HUES64 (cell line): ENCODE results near the gene STARD13.

ENCODE experiments used
- H3K27ac ChIP-seq: 2 replicates; pipeline ENCODE4 v1.7.0; 2013; ENCODE audit warnings: low read depth, low read length, inconsistent platforms
- H3K27me3 ChIP-seq: 2 replicates; pipeline ENCODE4 v1.6.1; 2013; ENCODE audit warnings: mild to moderate bottlenecking, low read length; ENCODE audit not compliant: insufficient read depth
- H3K36me3 ChIP-seq: 2 replicates; pipeline ENCODE4 v1.6.1; 2013; ENCODE audit warnings: mild to moderate bottlenecking, low read length; ENCODE audit not compliant: insufficient read depth
- H3K4me1 ChIP-seq: 2 replicates; pipeline ENCODE4 v1.6.1; 2013; ENCODE audit warnings: mild to moderate bottlenecking, low read length, moderate library complexity; ENCODE audit not compliant: insufficient read depth
- H3K4me3 ChIP-seq: 2 replicates; pipeline ENCODE4 v1.5.1; 2013; ENCODE audit warnings: mild to moderate bottlenecking, low read length, moderate library complexity
- H3K9ac ChIP-seq: 2 replicates; pipeline ENCODE4 v1.6.1; 2013; ENCODE audit warnings: mild to moderate bottlenecking, low read depth, low read length
- H3K9me3 ChIP-seq: 2 replicates; pipeline ENCODE4 v1.6.1; 2013; ENCODE audit warnings: low read depth, low read length; ENCODE audit not compliant: insufficient read depth
- WGBS: fragments of 150-250, 120-280 bp; methylation state at CpG from one replicate; pipeline ENCODE4 v1.1.7; 2013; ENCODE audit warnings: missing lambda C conversion rate; 5-methylcytosine and 5-hydroxymethylcytosine counted together

The STARD13 gene

DNA sequence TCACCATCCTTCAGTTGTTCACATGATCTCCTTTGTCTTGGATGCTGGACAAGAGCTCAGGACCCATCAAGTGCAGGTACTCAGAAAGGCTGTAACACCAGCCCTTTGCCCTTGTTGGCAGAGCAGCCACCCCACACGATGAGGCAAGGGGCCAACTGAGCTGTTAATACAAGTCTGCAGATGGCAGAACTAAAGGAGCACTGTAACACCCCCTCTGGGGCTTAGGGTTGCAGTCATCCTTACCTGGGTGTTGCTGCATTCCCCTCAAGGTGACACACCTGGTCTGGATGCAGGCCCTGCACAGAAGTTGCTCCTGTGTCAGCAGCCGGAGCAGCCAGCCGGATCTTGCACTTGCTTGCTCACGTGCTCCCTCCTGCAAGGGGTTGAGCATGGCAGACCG lies 52.0 kb downstream of the STARD13 start:
- Histone ChIP-seq H3K4me1 (peaks cover 15% of the 10 kb centered on the region), H3K4me3 (no peak overlapping the region), H3K36me3 (no peaks in the 10 kb centered on the region), H3K9ac (no peak overlapping the region), H3K9me3 (no peaks in the 10 kb centered on the region), H3K27ac (no peak overlapping the region), H3K27me3 (no peaks in the 10 kb centered on the region)
- 95% methylated on average over 5 of the region's 5 CpGs for WGBS

DNA sequence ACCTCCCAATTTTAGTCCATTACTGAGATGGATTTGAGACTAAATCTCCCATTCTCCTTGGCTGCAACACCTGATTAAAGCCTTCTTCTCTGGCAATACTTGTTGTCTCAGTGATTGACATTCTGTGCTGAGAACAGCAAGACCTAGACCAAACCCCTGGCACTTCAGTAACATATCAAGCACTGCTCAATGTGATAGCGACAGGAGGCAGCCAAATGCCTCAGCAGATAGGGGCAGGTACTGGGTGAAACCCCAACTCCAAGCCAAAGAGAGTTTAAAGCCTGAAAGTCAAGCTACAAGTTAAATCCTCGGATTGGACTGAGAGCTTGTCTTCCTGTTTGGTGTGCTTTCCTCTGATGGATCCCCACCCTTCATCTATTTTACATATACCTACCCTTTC lies 52.7 kb downstream of the STARD13 start:
- no peaks in the 10 kb centered on the region for H3K36me3 ChIP-seq
- H3K9ac ChIP-seq, result no peak overlapping the region
- no peaks in the 10 kb centered on the region for H3K27me3 ChIP-seq
- no peak overlapping the region for H3K4me3 ChIP-seq
- H3K27ac ChIP-seq, result no peak overlapping the region
- 97% methylated on average over 2 of the region's 2 CpGs for WGBS
- H3K9me3 ChIP-seq, result no peaks in the 10 kb centered on the region
- H3K4me1 ChIP-seq, result peaks cover 20% of the 10 kb centered on the region

DNA sequence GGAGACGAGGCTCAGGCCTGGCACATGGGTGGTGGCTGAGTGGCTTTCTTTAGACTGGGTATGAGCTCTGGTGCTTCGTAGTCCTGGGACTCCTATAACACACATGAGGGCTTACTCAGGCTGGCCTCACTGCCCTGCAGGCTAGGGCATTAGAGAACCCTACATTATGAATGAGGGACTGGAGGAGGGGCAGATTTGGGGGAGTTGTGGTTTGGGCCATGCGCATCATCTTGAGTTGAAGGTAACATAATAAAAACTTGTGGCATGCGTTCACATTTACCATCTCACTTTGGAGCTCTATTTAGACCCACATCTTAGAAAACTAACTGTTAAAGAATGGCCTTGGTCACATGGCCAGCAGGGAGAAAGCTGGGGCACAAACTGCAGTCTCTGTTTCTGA lies 54.2 kb downstream of the STARD13 start:
- Histone ChIP-seq H3K36me3 (no peaks in the 10 kb centered on the region), H3K4me1 (peaks cover 30% of the 10 kb centered on the region), H3K27ac (no peak overlapping the region), H3K27me3 (no peaks in the 10 kb centered on the region), H3K4me3 (no peak overlapping the region), H3K9ac (no peak overlapping the region), H3K9me3 (no peaks in the 10 kb centered on the region)
- 95% methylated on average over 4 of the region's 4 CpGs for WGBS

DNA sequence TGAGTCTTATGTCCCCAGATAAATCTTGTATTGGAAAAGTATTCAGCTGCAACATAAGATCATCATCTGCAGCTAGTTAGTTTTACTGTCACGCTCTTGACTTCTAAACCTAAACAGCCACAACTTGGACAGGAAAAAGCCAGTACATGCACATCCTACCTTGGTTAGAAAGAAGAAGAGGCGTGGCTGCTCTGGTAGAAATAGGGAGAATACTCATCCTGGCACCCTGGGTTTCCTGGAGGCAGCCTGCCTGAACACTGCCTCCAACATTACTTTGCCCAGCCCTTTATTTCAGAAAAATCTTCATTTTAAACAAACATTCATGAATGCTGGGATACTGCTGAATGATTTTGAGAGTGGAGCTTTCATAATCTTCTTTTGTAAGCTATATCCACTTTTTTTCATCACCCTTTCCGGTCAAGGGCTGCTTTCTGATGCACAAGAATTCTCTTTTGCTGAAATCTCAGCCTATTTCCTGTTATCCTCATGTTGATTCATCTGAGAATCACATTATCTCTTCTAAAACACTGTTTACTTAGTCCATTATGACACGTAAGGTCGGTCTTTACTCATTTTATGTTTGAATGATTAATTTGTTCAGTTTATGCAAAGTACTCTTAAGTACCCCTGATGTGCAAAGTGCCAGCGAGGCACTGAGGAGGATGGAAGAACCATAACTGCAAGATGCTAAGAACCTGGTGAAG lies 55.2 kb downstream of the STARD13 start:
- H3K4me1 ChIP-seq, result peaks cover 30% of the 10 kb centered on the region
- H3K27me3 ChIP-seq, result no peaks in the 10 kb centered on the region
- WGBS, result 98% methylated on average over 5 of the region's 6 CpGs
- no peaks in the 10 kb centered on the region for H3K36me3 ChIP-seq
- H3K4me3 ChIP-seq, result no peak overlapping the region
- H3K9me3 ChIP-seq, result no peaks in the 10 kb centered on the region
- no peak overlapping the region for H3K27ac ChIP-seq
- no peak overlapping the region for H3K9ac ChIP-seq

DNA sequence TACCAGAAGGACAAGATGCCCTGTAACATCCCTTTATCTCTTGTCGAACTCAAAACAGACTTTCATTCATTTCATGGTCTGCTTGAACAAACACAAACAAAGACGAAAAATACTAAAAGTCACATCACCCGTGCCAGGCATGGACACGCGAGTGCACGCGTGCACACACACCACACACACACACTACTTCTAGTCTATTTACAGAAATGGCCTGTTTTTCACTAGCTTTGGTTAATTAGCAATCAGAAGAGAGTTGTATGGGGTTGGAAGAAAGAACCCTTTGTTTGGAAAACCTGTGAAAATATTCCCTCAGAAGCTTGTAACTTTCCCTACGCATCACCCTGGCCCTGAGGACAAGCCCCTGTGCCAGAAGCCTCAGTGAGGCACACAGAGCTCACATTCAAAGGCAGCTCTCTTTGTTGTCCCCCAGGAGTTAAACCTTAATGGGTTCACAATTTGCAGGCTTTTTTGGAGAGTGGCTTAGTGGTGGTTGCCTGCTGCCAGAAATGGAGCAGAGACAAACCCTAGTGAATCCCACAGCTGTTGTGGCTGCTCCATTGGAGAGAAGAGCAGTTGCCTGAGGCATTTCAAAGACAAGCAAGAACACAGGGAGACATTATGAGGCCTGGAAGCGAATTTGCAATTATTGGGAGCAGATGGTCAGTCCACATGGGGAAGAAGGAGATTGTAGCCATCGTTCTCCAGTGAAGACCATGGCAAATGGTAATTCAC lies 55.9 kb downstream of the STARD13 start:
- Histone ChIP-seq H3K4me3 (no peak overlapping the region), H3K4me1 (peaks cover 30% of the 10 kb centered on the region), H3K27me3 (no peaks in the 10 kb centered on the region), H3K9ac (no peak overlapping the region), H3K27ac (no peak overlapping the region), H3K9me3 (no peaks in the 10 kb centered on the region), H3K36me3 (no peaks in the 10 kb centered on the region)
- 93% methylated on average over 10 of the region's 10 CpGs for WGBS

DNA sequence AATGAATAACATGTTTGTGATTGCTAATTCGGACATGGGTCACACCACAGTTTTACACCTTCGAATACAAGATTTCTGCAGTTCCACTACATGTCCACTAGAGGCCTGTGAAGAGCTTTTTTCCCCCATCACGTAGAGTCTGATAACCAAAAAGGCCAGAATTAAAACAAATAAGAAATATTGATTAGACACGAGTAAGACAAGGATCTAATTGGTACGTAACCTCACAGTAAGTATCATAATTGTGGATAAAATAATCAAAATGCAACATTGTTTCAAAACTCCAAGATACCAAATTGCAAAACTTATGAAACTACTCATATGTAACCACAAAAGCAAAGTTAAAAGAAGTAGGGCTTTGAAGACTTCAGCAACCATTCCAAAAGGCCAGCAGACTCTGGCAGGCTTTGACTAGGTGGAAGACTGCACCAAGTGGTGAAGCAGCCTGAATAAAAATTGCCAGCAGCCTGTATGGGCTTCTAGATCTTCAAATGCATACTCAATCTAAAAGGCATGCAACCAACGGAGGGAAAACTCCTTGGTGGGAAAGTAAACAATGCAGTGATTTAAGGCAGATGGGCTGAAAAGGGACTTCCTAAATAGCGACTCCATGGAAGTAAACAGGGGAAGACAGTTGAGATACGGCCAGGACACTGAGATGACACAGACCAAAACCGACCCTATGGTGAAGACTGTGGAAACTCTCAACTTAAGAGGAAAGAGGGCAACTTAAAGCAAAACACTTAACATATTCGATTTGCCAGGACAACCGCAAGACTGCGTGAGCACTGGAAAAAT lies 56.7 kb downstream of the STARD13 start:
- H3K4me1 ChIP-seq, result peaks cover 30% of the 10 kb centered on the region
- no peak overlapping the region for H3K9ac ChIP-seq
- no peak overlapping the region for H3K4me3 ChIP-seq
- no peaks in the 10 kb centered on the region for H3K27me3 ChIP-seq
- 0 out of 2 replicates have a peak, but pooled peaks cover 4% of the 10 kb centered on the region for H3K9me3 ChIP-seq
- WGBS, result 59% methylated on average over 10 of the region's 12 CpGs
- H3K27ac ChIP-seq, result peak overlapping the region; percentile 5; the same call in 1 of the 2 replicates
- no peaks in the 10 kb centered on the region for H3K36me3 ChIP-seq

DNA sequence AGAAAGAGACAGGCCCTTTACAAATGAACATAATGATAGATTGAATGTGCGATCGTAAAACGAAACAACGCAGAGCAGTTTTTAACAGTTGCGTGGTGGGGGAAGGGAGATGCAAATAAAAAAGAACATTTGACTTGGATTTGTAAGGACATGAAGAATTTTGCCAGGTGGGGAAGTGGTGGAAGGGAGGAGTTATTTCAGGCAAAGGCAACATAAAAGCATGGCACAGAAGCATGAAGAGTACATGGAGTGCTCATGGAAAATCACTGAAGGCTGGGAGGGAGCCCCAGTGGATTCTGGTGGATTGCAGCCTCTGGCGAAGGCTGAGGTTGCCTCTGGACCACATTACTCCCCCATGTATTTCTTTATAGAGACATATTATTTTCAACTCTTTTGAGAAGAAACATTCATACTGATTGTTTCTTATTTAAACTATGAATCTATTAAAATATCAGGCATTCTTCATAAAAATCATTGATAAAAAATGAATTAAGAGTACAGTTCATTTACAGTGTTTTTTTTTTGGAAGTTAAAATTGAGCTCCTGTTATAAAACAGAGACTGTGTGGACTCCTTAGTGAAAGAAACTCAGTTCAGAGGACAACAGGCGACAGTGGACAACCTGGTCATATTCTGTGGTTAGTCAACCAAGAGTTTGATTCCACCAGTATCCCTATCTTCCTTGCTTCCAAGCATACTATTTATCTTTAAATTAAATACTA lies 57.5 kb downstream of the STARD13 start:
- no peak overlapping the region for H3K27ac ChIP-seq
- no peaks in the 10 kb centered on the region for H3K36me3 ChIP-seq
- peaks cover 30% of the 10 kb centered on the region for H3K4me1 ChIP-seq
- no peak overlapping the region for H3K9ac ChIP-seq
- WGBS, result 92% methylated on average over 6 of the region's 7 CpGs
- 0 out of 2 replicates have a peak, but pooled peaks cover 4% of the 10 kb centered on the region for H3K9me3 ChIP-seq
- H3K27me3 ChIP-seq, result no peaks in the 10 kb centered on the region
- H3K4me3 ChIP-seq, result no peak overlapping the region

DNA sequence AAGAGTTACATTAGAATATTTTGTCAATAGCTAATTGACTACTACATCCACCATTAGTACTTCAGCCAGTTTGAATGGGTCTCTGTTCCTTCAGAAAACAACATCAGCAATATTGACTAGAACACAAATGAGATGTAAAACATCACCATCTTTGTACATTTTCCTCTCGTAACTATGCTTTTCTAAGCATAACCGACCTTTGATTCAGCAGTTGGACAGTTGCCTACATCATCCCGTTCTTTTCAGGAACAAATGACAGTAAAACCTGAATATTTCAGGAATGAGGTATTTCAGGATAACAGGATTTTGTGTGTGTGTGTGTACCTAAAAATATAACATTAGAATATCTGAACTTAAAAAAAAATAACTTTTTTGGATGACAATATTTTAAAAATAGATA lies 60.9 kb downstream of the STARD13 start:
- Histone ChIP-seq H3K36me3 (no peaks in the 10 kb centered on the region), H3K9me3 (0 out of 2 replicates have a peak, but pooled peaks cover 4% of the 10 kb centered on the region)
- 97% methylated on average over 3 of the region's 3 CpGs for WGBS

DNA sequence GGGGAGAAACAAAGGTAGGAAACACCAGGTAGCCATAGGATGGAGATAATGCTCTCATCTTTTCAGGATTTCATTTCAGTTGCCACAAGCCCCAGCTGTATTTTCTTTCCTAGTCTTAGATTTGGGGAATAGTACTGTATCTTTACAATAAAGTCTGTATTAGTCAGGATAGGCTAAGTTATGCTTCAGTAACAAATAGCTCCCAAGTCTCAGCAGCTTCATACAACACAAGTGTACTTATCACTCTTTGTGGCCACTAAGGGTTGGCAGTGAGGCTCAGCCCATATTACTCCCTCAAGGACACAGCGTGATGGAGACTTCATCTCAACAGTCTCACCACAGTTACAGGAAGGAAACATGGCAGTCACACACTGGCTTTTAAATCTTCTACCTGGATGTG lies 61.4 kb downstream of the STARD13 start:
- H3K4me1 ChIP-seq, result peaks cover 21% of the 10 kb centered on the region
- no peak overlapping the region for H3K4me3 ChIP-seq
- H3K9ac ChIP-seq, result no peak overlapping the region
- H3K27me3 ChIP-seq, result no peaks in the 10 kb centered on the region
- H3K36me3 ChIP-seq, result no peaks in the 10 kb centered on the region
- 0 out of 2 replicates have a peak, but pooled peaks cover 4% of the 10 kb centered on the region for H3K9me3 ChIP-seq
- WGBS, result 95% methylated on average over 1 of the region's 1 CpG
- no peak overlapping the region for H3K27ac ChIP-seq

More for the DNA sequence above, 60.9 kb downstream of the STARD13 start:
- Histone ChIP-seq H3K9ac (no peak overlapping the region), H3K4me1 (peaks cover 26% of the 10 kb centered on the region), H3K27me3 (no peaks in the 10 kb centered on the region), H3K4me3 (no peak overlapping the region), H3K27ac (no peak overlapping the region)

DNA sequence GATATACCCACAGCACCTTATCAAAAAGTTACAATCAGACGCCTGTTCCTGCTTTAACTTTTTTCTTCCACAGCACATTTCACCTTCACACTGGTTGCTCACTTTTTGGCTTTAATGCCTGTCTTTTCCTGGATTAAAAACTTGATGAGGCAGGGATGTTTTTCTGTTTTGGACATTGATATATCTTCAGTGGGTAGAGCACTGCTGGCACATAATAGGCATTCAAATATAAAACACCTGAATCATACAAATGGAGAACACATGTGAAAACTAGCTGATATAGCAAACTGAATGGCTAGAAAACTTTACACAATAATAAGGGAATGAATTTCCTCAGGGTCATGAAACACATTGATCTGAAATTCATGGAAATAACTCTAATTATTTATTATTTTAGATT lies 65.6 kb downstream of the STARD13 start:
- Histone ChIP-seq H3K9me3 (0 out of 2 replicates have a peak, but pooled peaks cover 4% of the 10 kb centered on the region), H3K4me1 (peaks cover 5% of the 10 kb centered on the region; the same call in 1 of the 2 replicates), H3K9ac (no peak overlapping the region), H3K36me3 (no peaks in the 10 kb centered on the region), H3K4me3 (no peak overlapping the region), H3K27me3 (no peaks in the 10 kb centered on the region), H3K27ac (no peak overlapping the region)
- WGBS, result 93% methylated on average over 1 of the region's 1 CpG
